Kidney epithelial cell (primary cell): ENCODE results near the gene KCNK4. TPM values are rescaled to one million over a fixed set of nuclear protein-coding genes. Genes with fewer than 3 reads are reported as not detected.

Source experiments
- DNase-seq: peaks from one replicate; pipeline ENCODE4 v3.0.0-alpha.2; 2010; ENCODE audit warnings: low read depth
- H3K27me3 ChIP-seq: 2 replicates; pipeline ENCODE4 v1.6.0; 2011; ENCODE audit warnings: low read length; ENCODE audit not compliant: control insufficient read depth, insufficient read depth
- H3K36me3 ChIP-seq: 2 replicates; pipeline ENCODE4 v1.5.1; 2011; ENCODE audit warnings: low read length; ENCODE audit not compliant: control insufficient read depth, insufficient read depth
- H3K4me3 ChIP-seq: 2 replicates; pipeline ENCODE4 v1.5.1; 2011; ENCODE audit warnings: low read depth, mild to moderate bottlenecking, control low read depth, low read length
- CTCF ChIP-seq: IDR thresholded peaks from 2 replicates; pipeline ENCODE4 v1.5.1; 2011; ENCODE audit warnings: mild to moderate bottlenecking, moderate library complexity, low read length, control low read depth, inconsistent platforms; ENCODE audit not compliant: insufficient read depth, poor library complexity, severe bottlenecking
- total RNA-seq: library from RNA; depleted of rRNA; stranded (reverse); fragments of >200 nt; gene quantifications from 2 replicates; pipeline ENCODE4 v1.2.3, GENCODE V29; 2015

Gene KCNK4
- total RNA-seq, 1 donor from 2014 or later, result not detected

- Histone ChIP-seq H3K4me3 (no peak overlapping the region), H3K27me3 (no peaks in the 10 kb centered on the region), H3K36me3 (no peaks in the 10 kb centered on the region)
- DNase-seq, result no peak
- no peak for TF ChIP-seq CTCF
Observed at GRCh38 chr11:64249038-64249437, 42.1 kb upstream of the KCNK4 start.

- TF ChIP-seq CTCF, result no peak
- Histone ChIP-seq H3K27me3 (no peaks in the 10 kb centered on the region), H3K4me3 (no peak overlapping the region), H3K36me3 (no peaks in the 10 kb centered on the region)
- no peak for DNase-seq
Observed at GRCh38 chr11:64249563-64250414, 41.3 kb upstream of the KCNK4 start.

DNA sequence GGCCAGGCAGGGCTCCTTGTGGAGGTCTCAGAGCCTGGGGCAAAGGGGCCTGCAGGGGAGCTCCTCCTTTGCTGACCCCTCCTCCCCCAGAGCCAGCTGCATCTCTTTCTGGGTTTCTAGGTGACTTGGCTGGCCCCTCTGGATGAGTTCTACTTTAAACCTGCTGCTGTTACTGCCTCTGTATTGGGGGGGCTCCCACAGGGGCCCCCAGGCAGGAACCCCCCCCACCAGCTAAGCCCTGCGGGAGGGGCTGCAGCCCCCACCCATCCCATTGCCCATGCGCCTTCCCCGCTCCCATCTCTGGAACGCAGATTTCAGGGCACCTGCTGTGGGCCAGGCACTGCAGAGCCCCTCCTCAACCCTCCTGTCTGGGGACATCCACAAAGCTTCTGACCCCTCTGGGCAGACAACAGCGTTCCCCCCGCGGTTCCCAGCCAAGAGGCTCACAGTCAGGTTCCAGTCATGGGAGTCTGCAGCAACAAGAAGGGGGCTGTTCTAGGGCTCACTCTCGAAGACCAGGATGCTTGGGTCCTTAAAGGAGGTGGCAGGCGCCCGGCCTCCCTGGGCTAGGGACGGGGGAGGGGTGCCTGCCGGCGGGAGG lies 40.6 kb upstream of the KCNK4 start:
- no peak for TF ChIP-seq CTCF
- H3K36me3 ChIP-seq, result no peaks in the 10 kb centered on the region

GRCh38 chr11:64251016-64251752 lies 39.9 kb upstream of the KCNK4 start, which contains the start of gene PLCB3:
PLCB3 (plus strand) TSS chr11:64251530; CDS start chr11:64251650, 120 bp downstream.
- no peak for DNase-seq
- H3K36me3 ChIP-seq, result no peaks in the 10 kb centered on the region
- no peaks in the 10 kb centered on the region for H3K27me3 ChIP-seq
- TF ChIP-seq CTCF, result peak; percentile 47
- peak within 1 kb of the TSS; percentile 77 for H3K4me3 ChIP-seq

More for the DNA sequence above, 40.6 kb upstream of the KCNK4 start:
- Histone ChIP-seq H3K4me3 (peak overlapping the region; percentile 77), H3K27me3 (no peaks in the 10 kb centered on the region)
- DNase-seq, result no peak

DNA sequence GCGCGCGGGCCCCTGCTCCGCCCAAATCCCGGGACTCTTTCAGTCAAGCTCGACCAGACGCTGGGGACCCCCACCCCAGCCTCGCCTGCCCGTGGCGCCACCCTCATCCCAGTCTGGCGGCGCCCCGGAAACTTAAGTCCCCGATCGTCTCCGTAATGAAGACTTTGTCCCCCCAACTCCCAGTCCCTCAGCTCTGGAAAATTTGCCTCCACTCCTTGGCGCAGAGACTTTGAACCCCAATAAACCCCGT lies 39.4 kb upstream of the KCNK4 start:
- Histone ChIP-seq H3K4me3 (peak overlapping the region; percentile 77), H3K36me3 (peaks cover 2% of the 10 kb centered on the region), H3K27me3 (no peaks in the 10 kb centered on the region)
- no peak for TF ChIP-seq CTCF
- DNase-seq, result no peak
